ENCODE data around the gene CACNA1F.

GRCh38 chrX:49232525-49232924, 615 bp downstream of the CACNA1F start:
- TF ChIP-seq CTCF (IDR thresholded peaks at IDR 0.05 in 2 of 3, conservative IDR thresholded peaks at IDR 0.05 in 1 of 3; ENCODE audit: insufficient read depth in 2 of 3, low read depth in 1 of 3, low read length in 3 of 3) (no peak), TBP (optimal IDR thresholded peaks at IDR 0.05; ENCODE audit: low read depth, low read length) (no peak), CEBPB (tag; IDR thresholded peaks at IDR 0.05) (no peak), RNF2 (IDR thresholded peaks at IDR 0.05) (no peak), HNRNPH1 (optimal IDR thresholded peaks at IDR 0.05; ENCODE audit: low read depth, low read length) (no peak), ZNF165 (CRISPR knock-in tag; IDR thresholded peaks at IDR 0.05; ENCODE audit: borderline replicate concordance) (no peak), ZKSCAN8 (CRISPR knock-in tag; IDR thresholded peaks at IDR 0.05) (no peak), ZNF830 (CRISPR knock-in tag; IDR thresholded peaks at IDR 0.05) (no peak), HIVEP1 (CRISPR knock-in tag; IDR thresholded peaks at IDR 0.05) (no peak), ZFP36 (IDR thresholded peaks at IDR 0.05; ENCODE audit: low read depth, low read length, partially characterized antibody) (no peak), E2F8 (IDR thresholded peaks at IDR 0.05; ENCODE audit: low read depth, partially characterized antibody) (no peak)
